ENCODE data around the gene GREM2.

DNA sequence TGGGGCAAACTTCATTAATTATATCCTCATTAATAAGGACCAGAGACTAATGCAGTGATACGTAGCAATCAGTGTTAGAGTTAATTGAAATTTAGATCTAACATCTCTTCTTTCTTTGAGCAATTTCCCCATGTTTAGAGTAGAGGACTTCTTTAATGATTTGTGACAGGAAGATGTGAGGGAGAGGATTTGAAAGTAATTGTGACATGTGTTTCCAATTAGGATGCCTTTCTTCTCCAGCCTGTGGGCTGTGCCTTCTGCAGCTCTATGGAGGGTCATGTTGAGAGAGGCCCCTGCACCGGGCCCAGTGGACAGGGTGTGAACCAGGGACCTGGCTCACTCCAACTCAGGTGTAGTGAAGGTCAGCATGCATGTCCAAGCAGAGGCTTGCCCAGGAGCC is 103.0 kb downstream of the GREM2 start:
- TF ChIP-seq, protein P1, sequence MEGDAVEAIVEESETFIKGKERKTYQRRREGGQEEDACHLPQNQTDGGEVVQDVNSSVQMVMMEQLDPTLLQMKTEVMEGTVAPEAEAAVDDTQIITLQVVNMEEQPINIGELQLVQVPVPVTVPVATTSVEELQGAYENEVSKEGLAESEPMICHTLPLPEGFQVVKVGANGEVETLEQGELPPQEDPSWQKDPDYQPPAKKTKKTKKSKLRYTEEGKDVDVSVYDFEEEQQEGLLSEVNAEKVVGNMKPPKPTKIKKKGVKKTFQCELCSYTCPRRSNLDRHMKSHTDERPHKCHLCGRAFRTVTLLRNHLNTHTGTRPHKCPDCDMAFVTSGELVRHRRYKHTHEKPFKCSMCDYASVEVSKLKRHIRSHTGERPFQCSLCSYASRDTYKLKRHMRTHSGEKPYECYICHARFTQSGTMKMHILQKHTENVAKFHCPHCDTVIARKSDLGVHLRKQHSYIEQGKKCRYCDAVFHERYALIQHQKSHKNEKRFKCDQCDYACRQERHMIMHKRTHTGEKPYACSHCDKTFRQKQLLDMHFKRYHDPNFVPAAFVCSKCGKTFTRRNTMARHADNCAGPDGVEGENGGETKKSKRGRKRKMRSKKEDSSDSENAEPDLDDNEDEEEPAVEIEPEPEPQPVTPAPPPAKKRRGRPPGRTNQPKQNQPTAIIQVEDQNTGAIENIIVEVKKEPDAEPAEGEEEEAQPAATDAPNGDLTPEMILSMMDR (IDR thresholded peaks at IDR 0.05; ENCODE audit: poor library complexity, severe bottlenecking): no peak
- TF ChIP-seq EZH2 (IDR thresholded peaks at IDR 0.05; ENCODE audit: borderline replicate concordance, insufficient read depth, low read length, poor library complexity, severe bottlenecking) (no peak), EP300 (conservative IDR thresholded peaks at IDR 0.05; ENCODE audit: poor library complexity, severe bottlenecking) (no peak), TAF1 (IDR thresholded peaks at IDR 0.05; ENCODE audit: low read depth) (no peak), MXI1 (conservative IDR thresholded peaks at IDR 0.05; ENCODE audit: poor library complexity, severe bottlenecking) (no peak), RAD21 (conservative IDR thresholded peaks at IDR 0.05) (no peak)
- TF ChIP-seq, protein P2, sequence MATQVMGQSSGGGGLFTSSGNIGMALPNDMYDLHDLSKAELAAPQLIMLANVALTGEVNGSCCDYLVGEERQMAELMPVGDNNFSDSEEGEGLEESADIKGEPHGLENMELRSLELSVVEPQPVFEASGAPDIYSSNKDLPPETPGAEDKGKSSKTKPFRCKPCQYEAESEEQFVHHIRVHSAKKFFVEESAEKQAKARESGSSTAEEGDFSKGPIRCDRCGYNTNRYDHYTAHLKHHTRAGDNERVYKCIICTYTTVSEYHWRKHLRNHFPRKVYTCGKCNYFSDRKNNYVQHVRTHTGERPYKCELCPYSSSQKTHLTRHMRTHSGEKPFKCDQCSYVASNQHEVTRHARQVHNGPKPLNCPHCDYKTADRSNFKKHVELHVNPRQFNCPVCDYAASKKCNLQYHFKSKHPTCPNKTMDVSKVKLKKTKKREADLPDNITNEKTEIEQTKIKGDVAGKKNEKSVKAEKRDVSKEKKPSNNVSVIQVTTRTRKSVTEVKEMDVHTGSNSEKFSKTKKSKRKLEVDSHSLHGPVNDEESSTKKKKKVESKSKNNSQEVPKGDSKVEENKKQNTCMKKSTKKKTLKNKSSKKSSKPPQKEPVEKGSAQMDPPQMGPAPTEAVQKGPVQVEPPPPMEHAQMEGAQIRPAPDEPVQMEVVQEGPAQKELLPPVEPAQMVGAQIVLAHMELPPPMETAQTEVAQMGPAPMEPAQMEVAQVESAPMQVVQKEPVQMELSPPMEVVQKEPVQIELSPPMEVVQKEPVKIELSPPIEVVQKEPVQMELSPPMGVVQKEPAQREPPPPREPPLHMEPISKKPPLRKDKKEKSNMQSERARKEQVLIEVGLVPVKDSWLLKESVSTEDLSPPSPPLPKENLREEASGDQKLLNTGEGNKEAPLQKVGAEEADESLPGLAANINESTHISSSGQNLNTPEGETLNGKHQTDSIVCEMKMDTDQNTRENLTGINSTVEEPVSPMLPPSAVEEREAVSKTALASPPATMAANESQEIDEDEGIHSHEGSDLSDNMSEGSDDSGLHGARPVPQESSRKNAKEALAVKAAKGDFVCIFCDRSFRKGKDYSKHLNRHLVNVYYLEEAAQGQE (IDR thresholded peaks at IDR 0.05; ENCODE audit: borderline replicate concordance): no peak
